Adrenal gland (tissue), 12 donors: ENCODE data around the gene TSPAN18. TPM values are rescaled to one million over a fixed set of nuclear protein-coding genes. Genes with fewer than 3 reads are reported as not detected.

Experiments used
- DNase-seq, 7 donors: peaks; one replicate each; pipeline ENCODE4 v3.0.0-alpha.2; 2019 to 2020
- H3K27ac ChIP-seq, 5 donors: fragments of 200-600 bp; sonication (generic) in 4 of 5; 1 replicate in 3 of 5; 2 replicates in 2 of 5; pipeline versions ENCODE4 v1.5.1 to v1.8.0; 2016 to 2020; ENCODE audit warnings: mild to moderate bottlenecking in 1 of 5
- H3K27me3 ChIP-seq: fragments of 200-600 bp; 2 replicates; pipeline ENCODE4 v1.8.0; 2021
- H3K36me3 ChIP-seq, 2 donors: fragments of 200-600 bp; replicated peaks in 1 of 2; 1 replicate in 1 of 2; 2 replicates in 1 of 2; pipeline versions ENCODE4 v1.5.1 to v1.8.0; 2018 to 2022
- H3K4me1 ChIP-seq, 2 donors: fragments of 200-600 bp; replicated peaks in 1 of 2; 1 replicate in 1 of 2; 2 replicates in 1 of 2; pipeline versions ENCODE4 v1.5.1 to v1.8.0; 2018 to 2021
- H3K4me3 ChIP-seq, 4 donors: fragments of 200-600 bp; sonication (generic) in 3 of 4; one replicate each; pipeline ENCODE4 v1.5.1; 2016 to 2018
- H3K9me3 ChIP-seq, 3 donors: fragments of 200-600 bp; sonication (generic) in 1 of 3; replicated peaks in 1 of 3; 1 replicate in 2 of 3; 2 replicates in 1 of 3; pipeline versions ENCODE4 v1.5.1 to v1.8.0; 2016 to 2021
- POLR2A ChIP-seq, 2 donors: fragments of 450-650 bp; IDR thresholded peaks; one replicate each; pipeline ENCODE4 v1.6.1; 2017; ENCODE audit warnings: antibody characterized with exemption in 2 of 2, mild to moderate bottlenecking in 2 of 2, moderate library complexity in 1 of 2
- WGBS, 4 donors: extraction: QIAGEN DNeasy Blood & Tissue Kit in 2 of 4; methylation state at CpG; one replicate each; pipeline versions ENCODE4 v1.1.5 to v1.1.7; 2013 to 2017; 5-methylcytosine and 5-hydroxymethylcytosine counted together
- intact Hi-C, 2 donors: fragments of 100-400 bp; cut with DNase I; formaldehyde crosslinking; loops; one replicate each; pipeline versions ENCODE4 v1.14.1 to v1.15.0; 2022 to 2023
- polyA plus RNA-seq, 3 donors: library from polyadenylated mRNA; stranded (reverse); fragments of 200-250 nt in 2 of 3; fragments of 350-450 nt in 1 of 3; fragmentation: Illumina TruSeq in 1 of 3; extraction: RNeasy Lipid Tissue Mini Kit (QIAGEN cat#74804) in 1 of 3; gene quantifications; one replicate each; pipeline ENCODE4 v1.2.3, GENCODE V29; 2013 to 2014
- total RNA-seq, 9 donors: library from RNA; depleted of rRNA in 4 of 9; stranded (reverse); fragments of >200 nt in 4 of 9; fragments of 120-200 nt in 1 of 9; fragmentation: NEBNext Ultra II Directional in 1 of 9; extraction: Animal tissue kit (Norgen Biotek cat#: 25700) in 1 of 9; gene quantifications; one replicate each; pipeline versions ENCODE4 v1.1.0 to v1.2.4, GENCODE V29; 2013 to 2023
- TF ChIP-seq, protein P1 (sequence below), 6 experiments: fragments of 450-650 bp in 4 of 6; fragments of 200-600 bp in 2 of 6; sonication (generic) in 1 of 6; IDR thresholded peaks; 1 replicate in 5 of 6; 2 replicates in 1 of 6; pipeline versions ENCODE4 v1.5.1 to v1.8.0; 2016 to 2021; ENCODE audit warnings: antibody characterized with exemption in 6 of 6, mild to moderate bottlenecking in 2 of 6, moderate library complexity in 1 of 6
- donor health status: healthy with polysubstance abuse.
- donor health status: Bipolar disorder and iron deficiency.
- donor health status: DM: yes; HTN: yes; CAD: no.
- donor health status: DM: no; HTN: no; CAD: no.
- donor health status: DM: no; HTN: no; CAD: no.
- donor health status: DM: yes; HTN: yes; CAD: no.

The TSPAN18 gene
- total and polyA plus RNA-seq, 12 donors: 24.5 to 168 (median 58.4) TPM

DNA sequence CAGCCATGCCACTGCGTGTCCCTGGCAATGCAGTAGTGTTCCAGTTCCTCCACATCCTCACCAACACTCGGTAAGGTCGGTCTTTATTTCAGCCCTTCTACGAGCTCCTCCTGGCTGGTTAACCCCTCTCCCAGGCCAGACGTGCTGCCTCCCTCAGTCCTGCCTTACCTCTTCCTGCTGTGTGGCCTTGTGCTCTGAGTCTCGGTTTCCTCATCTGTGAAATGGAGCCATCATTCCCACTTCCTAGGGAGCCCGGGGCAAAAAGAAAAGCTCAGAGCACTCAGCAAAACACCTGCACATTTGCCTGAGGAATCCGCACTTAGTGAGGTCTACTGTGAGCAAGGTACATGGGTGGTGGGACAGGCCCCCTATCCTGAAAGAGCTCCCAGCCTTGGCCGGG is 214.1 kb downstream of the TSPAN18 start:
- intact Hi-C loops: no loop called here
- Histone ChIP-seq H3K4me3 (no peak overlapping the region), H3K27me3 (no peaks in the 10 kb centered on the region), H3K9me3 (no peaks in the 10 kb centered on the region), H3K36me3 (no peaks in the 10 kb centered on the region), H3K27ac (peak overlapping the region in 1 of 5 donors; percentile 2), H3K4me1 (no peaks in the 10 kb centered on the region)
- 88 to 90% (median 89%) methylated on average over 8 to 9 of the region's 9 CpGs for WGBS, 4 donors
- TF ChIP-seq POLR2A (IDR thresholded peaks at IDR 0.05): no peak
- TF ChIP-seq, protein P1, sequence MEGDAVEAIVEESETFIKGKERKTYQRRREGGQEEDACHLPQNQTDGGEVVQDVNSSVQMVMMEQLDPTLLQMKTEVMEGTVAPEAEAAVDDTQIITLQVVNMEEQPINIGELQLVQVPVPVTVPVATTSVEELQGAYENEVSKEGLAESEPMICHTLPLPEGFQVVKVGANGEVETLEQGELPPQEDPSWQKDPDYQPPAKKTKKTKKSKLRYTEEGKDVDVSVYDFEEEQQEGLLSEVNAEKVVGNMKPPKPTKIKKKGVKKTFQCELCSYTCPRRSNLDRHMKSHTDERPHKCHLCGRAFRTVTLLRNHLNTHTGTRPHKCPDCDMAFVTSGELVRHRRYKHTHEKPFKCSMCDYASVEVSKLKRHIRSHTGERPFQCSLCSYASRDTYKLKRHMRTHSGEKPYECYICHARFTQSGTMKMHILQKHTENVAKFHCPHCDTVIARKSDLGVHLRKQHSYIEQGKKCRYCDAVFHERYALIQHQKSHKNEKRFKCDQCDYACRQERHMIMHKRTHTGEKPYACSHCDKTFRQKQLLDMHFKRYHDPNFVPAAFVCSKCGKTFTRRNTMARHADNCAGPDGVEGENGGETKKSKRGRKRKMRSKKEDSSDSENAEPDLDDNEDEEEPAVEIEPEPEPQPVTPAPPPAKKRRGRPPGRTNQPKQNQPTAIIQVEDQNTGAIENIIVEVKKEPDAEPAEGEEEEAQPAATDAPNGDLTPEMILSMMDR (IDR thresholded peaks at IDR 0.05): no peak
- no peak for DNase-seq

- no peaks in the 10 kb centered on the region for H3K36me3 ChIP-seq
- WGBS, 4 donors: 71 to 83% (median 78%) methylated on average over 6 to 12 of the region's 12 CpGs
- no peaks in the 10 kb centered on the region for H3K4me1 ChIP-seq
- TF ChIP-seq, protein P1 (IDR thresholded peaks at IDR 0.05): no peak
- no peak for TF ChIP-seq POLR2A (IDR thresholded peaks at IDR 0.05)
- intact Hi-C loops: no loop called here
- H3K4me3 ChIP-seq: no peak overlapping the region
- no peaks in the 10 kb centered on the region for H3K27me3 ChIP-seq
- H3K9me3 ChIP-seq: no peaks in the 10 kb centered on the region
- no peak for DNase-seq
- peak overlapping the region in 1 of 5 donors; percentile 2 for H3K27ac ChIP-seq
Measured at GRCh38 chr11:44941259-44942021, 214.7 kb downstream of the TSPAN18 start.

GRCh38 chr11:44942029-44942955 is 215.5 kb downstream of the TSPAN18 start:
- no peak overlapping the region for H3K27ac ChIP-seq
- no peaks in the 10 kb centered on the region for H3K9me3 ChIP-seq
- H3K36me3 ChIP-seq: no peaks in the 10 kb centered on the region
- peaks cover 0 to 4% of the 10 kb centered on the region in 2 donors for H3K4me1 ChIP-seq
- 88 to 96% (median 90%) methylated on average over 6 to 10 of the region's 10 CpGs for WGBS, 4 donors
- intact Hi-C loops: no loop called here
- H3K27me3 ChIP-seq: no peaks in the 10 kb centered on the region
- TF ChIP-seq, protein P1 (IDR thresholded peaks at IDR 0.05): no peak
- no peak for TF ChIP-seq POLR2A (IDR thresholded peaks at IDR 0.05)
- H3K4me3 ChIP-seq: no peak overlapping the region
- DNase-seq: no peak

- TF ChIP-seq, protein P1 (IDR thresholded peaks at IDR 0.05): no peak
- no peak for TF ChIP-seq POLR2A (IDR thresholded peaks at IDR 0.05)
- peaks cover 0 to 4% of the 10 kb centered on the region in 2 donors for H3K4me1 ChIP-seq
- H3K27me3 ChIP-seq: no peaks in the 10 kb centered on the region
- WGBS, 4 donors: 65 to 76% (median 69%) methylated on average over 2 to 7 of the region's 7 CpGs
- DNase-seq: no peak
- H3K36me3 ChIP-seq: no peaks in the 10 kb centered on the region
- H3K27ac ChIP-seq: no peak overlapping the region
- intact Hi-C loops: no loop called here
- H3K4me3 ChIP-seq: no peak overlapping the region
- no peaks in the 10 kb centered on the region for H3K9me3 ChIP-seq
Measured at GRCh38 chr11:44943118-44943517, 216.4 kb downstream of the TSPAN18 start.
